Measurements from ENCODE around the gene IFT57.
A peak's percentile ranks its signal among the peaks of the same experiment; 100 is the strongest.
"Not testable (repeated sequence)": the region's sequence is repeated elsewhere in the genome, so short reads cannot be mapped to it uniquely, and the experiment has no call there.

Gene IFT57

GRCh38 chr3:108159105-108159504 lies 63.1 kb downstream of the IFT57 start:
- H3K27me3 ChIP-seq (replicated peaks; ENCODE audit: control insufficient read depth, insufficient read depth, low read length): no peaks in the 10 kb centered on the region
- H3K36me3 ChIP-seq (ENCODE audit: control insufficient read depth, insufficient read depth, low read length, severe bottlenecking): peaks cover 18% of the 10 kb centered on the region
- DNase-seq (ENCODE audit: low read depth): no peak
- peaks cover 8% of the 10 kb centered on the region for H3K4me1 ChIP-seq (ENCODE audit: control insufficient read depth, insufficient read depth, low read length)
- no peaks in the 10 kb centered on the region for H3K9me3 ChIP-seq (ENCODE audit: control insufficient read depth, low read length)
- no peak overlapping the region for H3K9ac ChIP-seq (ENCODE audit: low read length)
- no peak overlapping the region for H3K4me3 ChIP-seq (ENCODE audit: low read length)

DNA sequence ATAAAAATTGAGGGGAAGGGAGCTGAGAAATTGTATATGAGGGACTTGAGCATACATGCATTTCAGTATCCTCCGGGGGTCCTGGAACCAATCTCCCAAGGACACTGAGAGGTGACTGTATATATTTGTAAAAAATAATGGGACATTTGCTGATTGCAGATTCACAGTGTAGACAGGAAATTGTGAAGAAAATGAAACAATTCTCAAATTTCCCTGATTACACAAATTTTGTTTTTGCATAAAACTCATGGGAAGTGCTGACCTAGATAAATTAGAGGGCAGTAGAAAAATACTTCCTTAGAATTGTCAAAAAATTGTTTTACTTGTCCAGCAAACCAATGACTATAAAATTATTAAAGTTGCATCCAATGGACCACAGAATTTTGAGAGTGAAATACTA lies 64.0 kb downstream of the IFT57 start:
- DNase-seq (ENCODE audit: low read depth): no peak
- H3K36me3 ChIP-seq (ENCODE audit: control insufficient read depth, insufficient read depth, low read length, severe bottlenecking): peaks cover 17% of the 10 kb centered on the region
- H3K4me1 ChIP-seq (ENCODE audit: control insufficient read depth, insufficient read depth, low read length): peaks cover 8% of the 10 kb centered on the region
- no peaks in the 10 kb centered on the region for H3K9me3 ChIP-seq (ENCODE audit: control insufficient read depth, low read length)
- no peak overlapping the region for H3K9ac ChIP-seq (ENCODE audit: low read length)
- H3K27me3 ChIP-seq (replicated peaks; ENCODE audit: control insufficient read depth, insufficient read depth, low read length): no peaks in the 10 kb centered on the region
- H3K4me3 ChIP-seq (ENCODE audit: low read length): no peak overlapping the region

GRCh38 chr3:108157273-108157672 lies 65.0 kb downstream of the IFT57 start:
- no peak overlapping the region for H3K9ac ChIP-seq (ENCODE audit: low read length)
- H3K4me1 ChIP-seq (ENCODE audit: control insufficient read depth, insufficient read depth, low read length): peaks cover 16% of the 10 kb centered on the region
- H3K27me3 ChIP-seq (replicated peaks; ENCODE audit: control insufficient read depth, insufficient read depth, low read length): no peaks in the 10 kb centered on the region
- H3K4me3 ChIP-seq (ENCODE audit: low read length): no peak overlapping the region
- no peaks in the 10 kb centered on the region for H3K9me3 ChIP-seq (ENCODE audit: control insufficient read depth, low read length)
- H3K36me3 ChIP-seq (ENCODE audit: control insufficient read depth, insufficient read depth, low read length, severe bottlenecking): peaks cover 7% of the 10 kb centered on the region
- DNase-seq (ENCODE audit: low read depth): no peak

- H3K27me3 ChIP-seq (replicated peaks; ENCODE audit: control insufficient read depth, insufficient read depth, low read length): no peaks in the 10 kb centered on the region
- no peak overlapping the region for H3K4me3 ChIP-seq (ENCODE audit: low read length)
- H3K9me3 ChIP-seq (ENCODE audit: control insufficient read depth, low read length): no peaks in the 10 kb centered on the region
- no peak for DNase-seq (ENCODE audit: low read depth)
- no peak overlapping the region for H3K9ac ChIP-seq (ENCODE audit: low read length)
- H3K4me1 ChIP-seq (ENCODE audit: control insufficient read depth, insufficient read depth, low read length): peaks cover 18% of the 10 kb centered on the region
- no peaks in the 10 kb centered on the region for H3K36me3 ChIP-seq (ENCODE audit: control insufficient read depth, insufficient read depth, low read length, severe bottlenecking)
Measured at GRCh38 chr3:108156312-108156853, 65.8 kb downstream of the IFT57 start.

- not testable (repeated sequence) for H3K27me3 ChIP-seq (replicated peaks; ENCODE audit: control insufficient read depth, insufficient read depth, low read length); DNase-seq (ENCODE audit: low read depth); H3K4me3 ChIP-seq (ENCODE audit: low read length); H3K9ac ChIP-seq (ENCODE audit: low read length); H3K9me3 ChIP-seq (ENCODE audit: control insufficient read depth, low read length); H3K36me3 ChIP-seq (ENCODE audit: control insufficient read depth, insufficient read depth, low read length, severe bottlenecking)
- H3K4me1 ChIP-seq (ENCODE audit: control insufficient read depth, insufficient read depth, low read length): peaks cover 18% of the 10 kb centered on the region
Measured at GRCh38 chr3:108155642-108156041, 66.6 kb downstream of the IFT57 start.

- peaks cover 9% of the 10 kb centered on the region for H3K4me1 ChIP-seq (ENCODE audit: control insufficient read depth, insufficient read depth, low read length)
- no peak overlapping the region for H3K9ac ChIP-seq (ENCODE audit: low read length)
- no peak overlapping the region for H3K4me3 ChIP-seq (ENCODE audit: low read length)
- no peaks in the 10 kb centered on the region for H3K9me3 ChIP-seq (ENCODE audit: control insufficient read depth, low read length)
- H3K27me3 ChIP-seq (replicated peaks; ENCODE audit: control insufficient read depth, insufficient read depth, low read length): no peaks in the 10 kb centered on the region
- peak; percentile 58 for DNase-seq (ENCODE audit: low read depth)
- H3K36me3 ChIP-seq (ENCODE audit: control insufficient read depth, insufficient read depth, low read length, severe bottlenecking): no peaks in the 10 kb centered on the region
Measured at GRCh38 chr3:108153451-108153981, 68.7 kb downstream of the IFT57 start.

GRCh38 chr3:108152274-108152673 lies 70.0 kb downstream of the IFT57 start:
- DNase-seq (ENCODE audit: low read depth): no peak
- H3K4me1 ChIP-seq (ENCODE audit: control insufficient read depth, insufficient read depth, low read length): peaks cover 9% of the 10 kb centered on the region
- H3K9ac ChIP-seq (ENCODE audit: low read length): no peak overlapping the region
- no peaks in the 10 kb centered on the region for H3K27me3 ChIP-seq (replicated peaks; ENCODE audit: control insufficient read depth, insufficient read depth, low read length)
- no peak overlapping the region for H3K4me3 ChIP-seq (ENCODE audit: low read length)
- H3K36me3 ChIP-seq (ENCODE audit: control insufficient read depth, insufficient read depth, low read length, severe bottlenecking): no peaks in the 10 kb centered on the region
- H3K9me3 ChIP-seq (ENCODE audit: control insufficient read depth, low read length): no peaks in the 10 kb centered on the region

DNA sequence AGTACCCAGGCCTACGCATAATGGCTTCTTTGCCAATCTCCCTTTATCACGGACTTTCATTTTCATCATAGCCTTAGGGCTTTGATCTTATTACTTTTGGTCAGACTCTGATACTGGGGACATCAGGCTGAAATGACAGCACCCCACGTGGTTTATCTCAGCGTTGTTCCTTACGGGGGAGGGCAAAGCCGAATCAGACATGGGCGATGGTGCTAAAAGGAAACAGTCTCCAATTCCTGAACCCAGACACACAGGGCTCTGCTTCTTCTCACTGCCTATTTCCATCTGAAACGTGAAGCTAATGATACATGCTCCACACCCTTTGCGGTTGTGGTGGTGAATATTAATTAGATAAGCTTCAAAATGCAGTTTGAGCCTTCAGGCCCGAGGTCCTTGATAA lies 72.0 kb downstream of the IFT57 start:
- H3K4me3 ChIP-seq (ENCODE audit: low read length): no peak overlapping the region
- no peak for DNase-seq (ENCODE audit: low read depth)
- peaks cover 11% of the 10 kb centered on the region for H3K9me3 ChIP-seq (ENCODE audit: control insufficient read depth, low read length)
- no peaks in the 10 kb centered on the region for H3K27me3 ChIP-seq (replicated peaks; ENCODE audit: control insufficient read depth, insufficient read depth, low read length)
- H3K9ac ChIP-seq (ENCODE audit: low read length): no peak overlapping the region
- H3K4me1 ChIP-seq (ENCODE audit: control insufficient read depth, insufficient read depth, low read length): peaks cover 9% of the 10 kb centered on the region
- no peaks in the 10 kb centered on the region for H3K36me3 ChIP-seq (ENCODE audit: control insufficient read depth, insufficient read depth, low read length, severe bottlenecking)

- no peak for DNase-seq (ENCODE audit: low read depth)
Measured at GRCh38 chr3:108146139-108146538, 76.1 kb downstream of the IFT57 start.

DNA sequence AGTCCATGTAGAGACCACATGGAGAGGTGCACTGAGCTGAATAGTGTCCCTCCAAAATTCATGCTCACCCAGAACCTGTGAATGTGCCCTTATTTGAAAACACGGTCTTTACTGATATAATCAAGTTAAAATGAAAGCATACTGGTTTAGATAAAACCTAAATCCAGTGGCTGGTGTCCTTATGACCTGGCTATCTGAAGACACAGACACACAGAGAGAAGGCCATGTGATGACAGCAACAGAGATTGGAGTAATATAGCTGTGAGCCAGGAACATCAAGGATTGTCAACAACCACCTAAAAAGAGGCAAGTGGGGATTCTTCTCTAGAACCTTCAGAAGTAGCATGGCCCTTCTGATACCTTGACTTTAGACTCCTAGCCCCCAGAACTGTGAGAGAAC lies 76.6 kb downstream of the IFT57 start:
- H3K4me3 ChIP-seq (ENCODE audit: low read length): no peak overlapping the region
- no peak for DNase-seq (ENCODE audit: low read depth)

More at GRCh38 chr3:108146139-108146538, 76.1 kb downstream of the IFT57 start:
- no peak overlapping the region for H3K9ac ChIP-seq (ENCODE audit: low read length)
- H3K9me3 ChIP-seq (ENCODE audit: control insufficient read depth, low read length): peaks cover 11% of the 10 kb centered on the region
- H3K4me1 ChIP-seq (ENCODE audit: control insufficient read depth, insufficient read depth, low read length): no peaks in the 10 kb centered on the region
- H3K36me3 ChIP-seq (ENCODE audit: control insufficient read depth, insufficient read depth, low read length, severe bottlenecking): no peaks in the 10 kb centered on the region
- no peaks in the 10 kb centered on the region for H3K27me3 ChIP-seq (replicated peaks; ENCODE audit: control insufficient read depth, insufficient read depth, low read length)
- no peak overlapping the region for H3K4me3 ChIP-seq (ENCODE audit: low read length)

GRCh38 chr3:108137460-108137814 lies 84.8 kb downstream of the IFT57 start:
- Histone ChIP-seq H3K27me3 (replicated peaks; ENCODE audit: control insufficient read depth, insufficient read depth, low read length) (no peaks in the 10 kb centered on the region), H3K4me3 (ENCODE audit: low read length) (no peak overlapping the region), H3K36me3 (ENCODE audit: control insufficient read depth, insufficient read depth, low read length, severe bottlenecking) (no peaks in the 10 kb centered on the region), H3K9ac (ENCODE audit: low read length) (no peak overlapping the region), H3K9me3 (ENCODE audit: control insufficient read depth, low read length) (no peaks in the 10 kb centered on the region), H3K4me1 (ENCODE audit: control insufficient read depth, insufficient read depth, low read length) (peaks cover 5% of the 10 kb centered on the region)
- no peak for DNase-seq (ENCODE audit: low read depth)

More for the DNA sequence above, 76.6 kb downstream of the IFT57 start:
- no peak overlapping the region for H3K9ac ChIP-seq (ENCODE audit: low read length)
- no peaks in the 10 kb centered on the region for H3K4me1 ChIP-seq (ENCODE audit: control insufficient read depth, insufficient read depth, low read length)
- no peaks in the 10 kb centered on the region for H3K27me3 ChIP-seq (replicated peaks; ENCODE audit: control insufficient read depth, insufficient read depth, low read length)
- H3K36me3 ChIP-seq (ENCODE audit: control insufficient read depth, insufficient read depth, low read length, severe bottlenecking): no peaks in the 10 kb centered on the region
- peaks cover 11% of the 10 kb centered on the region for H3K9me3 ChIP-seq (ENCODE audit: control insufficient read depth, low read length)
